Measurements from ENCODE around the gene PCSK6. TPM values are rescaled to one million over a fixed set of nuclear protein-coding genes. Genes with fewer than 3 reads are reported as not detected.

PCSK6 gene
- polyA plus RNA-seq, 3 donors = 0.05 to 0.10 TPM; not detected in 1

GRCh38 chr15:101425787-101426365 is 63.6 kb downstream of the PCSK6 start:
- WGBS (ENCODE audit: insufficient coverage) = 97% methylated on average over 5 of the region's 9 CpGs
- Histone ChIP-seq H3K9me3 (replicated peaks in 1 of 2; ENCODE audit: control insufficient read depth in 1 of 2, insufficient read depth in 1 of 2, low read length in 2 of 2) (no peaks in the 10 kb centered on the region), H3K4me1 (ENCODE audit: control insufficient read depth in 1 of 2, insufficient read depth in 2 of 2, low read length in 2 of 2) (no peaks in the 10 kb centered on the region), H3K36me3 (replicated peaks in 1 of 2; ENCODE audit: control insufficient read depth in 1 of 2, insufficient read depth in 2 of 2, low read length in 2 of 2) (no peaks in the 10 kb centered on the region), H4K20me1 (ENCODE audit: insufficient read depth, low read length) (no peaks in the 10 kb centered on the region), H3K79me2 (ENCODE audit: insufficient read depth, low read length) (no peaks in the 10 kb centered on the region), H3K27ac (ENCODE audit: low read depth in 1 of 2, low read length in 2 of 2) (no peak overlapping the region), H3K27me3 (ENCODE audit: control insufficient read depth in 2 of 2, insufficient read depth in 2 of 2, low read length in 2 of 2) (peaks cover 0 to 2% of the 10 kb centered on the region in 2 donors), H3K4me2 (replicated peaks; ENCODE audit: extremely low read depth, low read length, poor library complexity, severe bottlenecking) (no peak overlapping the region), H2AFZ (ENCODE audit: insufficient read depth, low read depth, low read length, poor library complexity, severe bottlenecking) (no peak overlapping the region), H3K4me3 (replicated peaks in 1 of 3; ENCODE audit: low read depth in 2 of 3, low read length in 3 of 3) (no peak overlapping the region), H3K9ac (ENCODE audit: insufficient read depth, low read length, poor library complexity, severe bottlenecking) (no peak overlapping the region)
- Mint-ChIP-seq H3K36me3 (no peaks in the 10 kb centered on the region), H3K9me3 (peaks cover 0 to 6% (median 3%) of the 10 kb centered on the region in 7 donors), H3K27ac (no peak overlapping the region), H3K4me3 (no peak overlapping the region), H3K27me3 (ENCODE audit: low read depth in 3 of 3) (peaks cover 4 to 22% (median 6%) of the 10 kb centered on the region in 3 donors), H3K4me1 (no peaks in the 10 kb centered on the region)
- intact Hi-C loops (cut with micrococcal nuclease) = no loop called here
- TF ChIP-seq CTCF (IDR thresholded peaks at IDR 0.05) = no peak
- no peak for DNase-seq

GRCh38 chr15:101424984-101425383 is 64.5 kb downstream of the PCSK6 start:
- WGBS (ENCODE audit: insufficient coverage) = 86% methylated on average over 7 of the region's 7 CpGs
- no peaks in the 10 kb centered on the region for H3K4me1 ChIP-seq (ENCODE audit: control insufficient read depth in 1 of 2, insufficient read depth in 2 of 2, low read length in 2 of 2)

More at GRCh38 chr15:101424984-101425383, 64.5 kb downstream of the PCSK6 start:
- TF ChIP-seq CTCF (IDR thresholded peaks at IDR 0.05) = no peak
- Mint-ChIP-seq H3K4me1 (no peaks in the 10 kb centered on the region), H3K27ac (peak overlapping the region in 1 of 7 donors; percentile 11), H3K27me3 (ENCODE audit: low read depth in 3 of 3) (peaks cover 4 to 21% (median 7%) of the 10 kb centered on the region in 3 donors), H3K36me3 (no peaks in the 10 kb centered on the region), H3K4me3 (no peak overlapping the region), H3K9me3 (peaks cover 0 to 6% (median 3%) of the 10 kb centered on the region in 7 donors)
- Histone ChIP-seq H3K9ac (ENCODE audit: insufficient read depth, low read length, poor library complexity, severe bottlenecking) (no peak overlapping the region), H3K27me3 (ENCODE audit: control insufficient read depth in 2 of 2, insufficient read depth in 2 of 2, low read length in 2 of 2) (peaks cover 0 to 2% of the 10 kb centered on the region in 2 donors), H3K79me2 (ENCODE audit: insufficient read depth, low read length) (no peaks in the 10 kb centered on the region), H3K27ac (ENCODE audit: low read depth in 1 of 2, low read length in 2 of 2) (no peak overlapping the region), H3K36me3 (replicated peaks in 1 of 2; ENCODE audit: control insufficient read depth in 1 of 2, insufficient read depth in 2 of 2, low read length in 2 of 2) (no peaks in the 10 kb centered on the region), H2AFZ (ENCODE audit: insufficient read depth, low read depth, low read length, poor library complexity, severe bottlenecking) (no peak overlapping the region), H3K9me3 (replicated peaks in 1 of 2; ENCODE audit: control insufficient read depth in 1 of 2, insufficient read depth in 1 of 2, low read length in 2 of 2) (no peaks in the 10 kb centered on the region), H3K4me3 (replicated peaks in 1 of 3; ENCODE audit: low read depth in 2 of 3, low read length in 3 of 3) (no peak overlapping the region), H3K4me2 (replicated peaks; ENCODE audit: extremely low read depth, low read length, poor library complexity, severe bottlenecking) (no peak overlapping the region), H4K20me1 (ENCODE audit: insufficient read depth, low read length) (no peaks in the 10 kb centered on the region)
- no peak for DNase-seq
- intact Hi-C loops (cut with micrococcal nuclease) = no loop called here

Measured in CD14-positive monocyte (primary cell).